K562 (cell line): ENCODE measurements around the gene RFC5. TPM values are rescaled to one million over a fixed set of nuclear protein-coding genes. Genes with fewer than 3 reads are reported as not detected.

Experiments used
- CBFA2T2 ChIP-seq: fragments of 450-650 bp; conservative IDR thresholded peaks from 2 replicates; pipeline ENCODE4 v1.6.1; 2017; ENCODE audit warnings: mild to moderate bottlenecking
- CBX1 ChIP-seq: sonication (generic); IDR thresholded peaks from 2 replicates; pipeline ENCODE4 v1.6.1; 2016; ENCODE audit warnings: antibody characterized with exemption, low read depth, mild to moderate bottlenecking
- CCAR2 ChIP-seq: fragments of 200-400 bp; formaldehyde crosslinking; IDR thresholded peaks from 2 replicates; pipeline ENCODE4 v1.6.1; 2017; ENCODE audit warnings: mild to moderate bottlenecking, low read depth, low read length
- CREB3 ChIP-seq: fragments of 450-650 bp; conservative IDR thresholded peaks from 2 replicates; pipeline ENCODE4 v1.6.1; 2016; ENCODE audit warnings: missing genetic modification characterization, low read depth, mild to moderate bottlenecking, missing compliant biosample characterization, moderate library complexity
- ELF1 ChIP-seq: fragments of 200-800 bp; sonication (Bioruptor generic); IDR thresholded peaks from 2 replicates; pipeline ENCODE4 v1.6.1; 2016; ENCODE audit warnings: missing genetic modification characterization, missing compliant biosample characterization
- ETV1 ChIP-seq: fragments of 450-650 bp; conservative IDR thresholded peaks from 2 replicates; pipeline ENCODE4 v1.6.1; 2016; ENCODE audit warnings: missing genetic modification characterization, control low read depth, low read depth, missing compliant biosample characterization
- HDAC3 ChIP-seq: fragments of 450-650 bp; IDR thresholded peaks from 2 replicates; pipeline ENCODE4 v1.6.1; 2018; ENCODE audit warnings: borderline replicate concordance, mild to moderate bottlenecking, moderate library complexity; ENCODE audit not compliant: partially characterized antibody
- HNRNPLL ChIP-seq: fragments of 200-400 bp; formaldehyde crosslinking; IDR thresholded peaks from 2 replicates; pipeline ENCODE4 v1.6.1; 2017; ENCODE audit warnings: low read length, low read depth, mild to moderate bottlenecking; ENCODE audit not compliant: poor library complexity, severe bottlenecking
- MCM2 ChIP-seq: fragments of 450-650 bp; IDR thresholded peaks from 2 replicates; pipeline ENCODE4 v1.6.1; 2017; ENCODE audit warnings: low read depth, mild to moderate bottlenecking
- MECOM ChIP-seq: fragments of 250-450 bp; sonication (Bioruptor Pico); IDR thresholded peaks from 2 replicates; pipeline ENCODE4 v1.8.0; 2022; ENCODE audit warnings: inconsistent platforms
- PATZ1 ChIP-seq: fragments of 250-450 bp; sonication (Bioruptor Pico); IDR thresholded peaks from 2 replicates; pipeline ENCODE4 v1.5.0; 2020; ENCODE audit warnings: mild to moderate bottlenecking, borderline replicate concordance
- TFAM ChIP-seq: fragments of 250-450 bp; sonication (Bioruptor Pico); conservative IDR thresholded peaks from 2 replicates; pipeline ENCODE4 v1.5.0; 2021; ENCODE audit warnings: mild to moderate bottlenecking, moderate library complexity
- THRB ChIP-seq: fragments of 450-650 bp; formaldehyde crosslinking; conservative IDR thresholded peaks from 2 replicates; pipeline ENCODE4 v1.4.0; 2022; ENCODE audit warnings: mild to moderate bottlenecking, missing genetic modification characterization
- ZBTB1 ChIP-seq: sonication (generic); formaldehyde crosslinking; IDR thresholded peaks from 2 replicates; pipeline ENCODE4 v1.8.1; 2023; ENCODE audit warnings: missing genetic modification reagents, low read depth, mild to moderate bottlenecking, borderline replicate concordance
- ZBTB34 ChIP-seq: fragments of 250-450 bp; sonication (Bioruptor Pico); IDR thresholded peaks from 2 replicates; pipeline ENCODE4 v1.8.0; 2021; ENCODE audit warnings: mild to moderate bottlenecking, moderate library complexity
- ZBTB5 ChIP-seq: fragments of 450-650 bp; IDR thresholded peaks from 2 replicates; pipeline ENCODE4 v1.6.1; 2017; ENCODE audit warnings: antibody characterized with exemption
- ZC3H11A ChIP-seq: IDR thresholded peaks from 2 replicates; pipeline ENCODE4 v1.6.1; 2012; ENCODE audit warnings: low read depth, low read length, improper control_type of control experiment
- ZFP36 ChIP-seq: fragments of 150-350 bp; IDR thresholded peaks from 2 replicates; pipeline ENCODE4 v1.6.1; 2018; ENCODE audit warnings: low read length, low read depth; ENCODE audit not compliant: partially characterized antibody
- ZNF121 ChIP-seq: sonication (generic); formaldehyde crosslinking; conservative IDR thresholded peaks from 2 replicates; pipeline ENCODE4 v1.8.0; 2022; ENCODE audit warnings: missing genetic modification reagents
- ZNF830 ChIP-seq: fragments of 250-450 bp; sonication (Bioruptor Pico); IDR thresholded peaks from 2 replicates; pipeline ENCODE4 v1.5.0; 2021; ENCODE audit warnings: mild to moderate bottlenecking
- polyA plus RNA-seq, 8 experiments: library from polyadenylated mRNA; depleted of rRNA in 4 of 8; stranded (reverse) in 5 of 8; unstranded in 3 of 8; fragments of >200 nt; fragmentation: Nextera tagmentation in 2 of 8; fragmentation: Illumina TruSeq in 1 of 8; extraction: Ambion mirVana in 2 of 8; extraction: Trizol in 1 of 8; gene quantifications; 2 replicates each; pipeline versions ENCODE4 v1.2.1 to v1.2.3, GENCODE V29; 2011 to 2014; ENCODE audit warnings: inconsistent platforms in 1 of 8, missing spikeins in 1 of 8
- total RNA-seq, 7 experiments: library from RNA; depleted of rRNA in 6 of 7; stranded (reverse); fragments of >200 nt in 6 of 7; fragmentation: Illumina TruSeq in 2 of 7; extraction: Trizol in 2 of 7; gene quantifications; 2 replicates each; pipeline versions ENCODE4 v1.2.1 to v1.2.3, GENCODE V29; 2011 to 2021; ENCODE audit warnings: low replicate concordance in 1 of 7

The RFC5 gene
- total and polyA plus RNA-seq, 9 of the 15 experiments (the other 6 are each of a cell fraction or from before 2014, with no cell fraction given), result 61.8 to 189 (median 92.9) TPM

GRCh38 chr12:118016424-118017264 lies at the start of gene RFC5 (continued):
- TF ChIP-seq PATZ1 (no peak), ETV1 (tag) (no peak), ZBTB1 (no peak), CCAR2 (no peak), ZNF121 (CRISPR knock-in tag) (no peak), TFAM (no peak), MECOM (CRISPR knock-in tag) (no peak), CBX1 (peak; percentile 58; the same call in 1 of the 2 replicates), MCM2 (no peak), THRB (CRISPR knock-in tag) (no peak), ZFP36 (no peak), ZNF830 (no peak), HDAC3 (no peak), CBFA2T2 (0 out of 2 replicates have a peak, but pooled peaks have one; percentile 13), ZBTB5 (no peak), HNRNPLL (no peak), ZBTB34 (CRISPR knock-in tag) (no peak), CREB3 (tag) (no peak), ZC3H11A (no peak), ELF1 (tag) (peak; percentile 84)
